ENCODE data around the gene SLC9C1.

The SLC9C1 gene

DNA sequence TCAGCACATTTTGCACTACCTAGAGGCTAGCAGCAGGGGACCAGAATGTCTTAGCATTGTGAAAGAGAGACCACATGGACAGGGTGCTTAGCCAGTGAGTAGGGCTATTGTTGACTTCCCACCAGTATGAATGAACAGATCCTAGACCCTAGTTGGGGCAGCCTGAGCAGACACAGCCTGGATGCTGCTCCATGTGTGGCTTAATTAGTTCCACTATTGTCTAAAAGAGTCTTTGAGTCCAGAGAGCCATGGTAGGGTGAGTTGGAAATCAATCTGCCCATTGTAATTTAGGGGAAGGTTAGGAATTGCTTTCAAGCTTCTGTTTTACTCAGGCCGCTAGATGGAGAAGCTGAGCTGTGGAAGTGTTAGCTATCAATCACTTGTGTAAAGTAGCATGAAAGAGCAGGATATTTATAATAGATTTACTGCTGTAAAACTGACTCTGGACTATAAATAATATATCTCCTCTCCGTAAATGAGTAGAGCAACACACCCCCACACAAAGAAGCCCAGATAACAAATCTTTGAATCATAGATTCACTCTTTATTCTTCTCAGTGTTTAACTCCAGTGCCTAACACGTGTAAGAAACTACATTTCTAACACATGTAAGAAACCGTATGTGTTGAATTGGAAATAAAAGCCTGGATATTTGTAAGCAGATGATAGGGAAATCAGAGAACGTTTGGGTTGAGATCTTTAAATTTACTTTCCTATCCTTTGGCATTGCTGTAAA, 156.9 kb downstream of the SLC9C1 start:
- ATAC-seq = peak; percentile 66
- TF ChIP-seq GLIS3 (CRISPR knock-in tag; IDR thresholded peaks at IDR 0.05) (no peak), ZFP30 (CRISPR knock-in tag; IDR thresholded peaks at IDR 0.05) (no peak), SNAI2 (CRISPR knock-in tag; IDR thresholded peaks at IDR 0.05) (no peak), PPARA (CRISPR knock-in tag; IDR thresholded peaks at IDR 0.05; ENCODE audit: borderline replicate concordance) (no peak), ZNF8 (CRISPR knock-in tag; IDR thresholded peaks at IDR 0.05) (no peak), ZFP3 (CRISPR knock-in tag; IDR thresholded peaks at IDR 0.05) (no peak), ZNF70 (CRISPR knock-in tag; IDR thresholded peaks at IDR 0.05) (no peak)
- TF ChIP-seq, protein P1, sequence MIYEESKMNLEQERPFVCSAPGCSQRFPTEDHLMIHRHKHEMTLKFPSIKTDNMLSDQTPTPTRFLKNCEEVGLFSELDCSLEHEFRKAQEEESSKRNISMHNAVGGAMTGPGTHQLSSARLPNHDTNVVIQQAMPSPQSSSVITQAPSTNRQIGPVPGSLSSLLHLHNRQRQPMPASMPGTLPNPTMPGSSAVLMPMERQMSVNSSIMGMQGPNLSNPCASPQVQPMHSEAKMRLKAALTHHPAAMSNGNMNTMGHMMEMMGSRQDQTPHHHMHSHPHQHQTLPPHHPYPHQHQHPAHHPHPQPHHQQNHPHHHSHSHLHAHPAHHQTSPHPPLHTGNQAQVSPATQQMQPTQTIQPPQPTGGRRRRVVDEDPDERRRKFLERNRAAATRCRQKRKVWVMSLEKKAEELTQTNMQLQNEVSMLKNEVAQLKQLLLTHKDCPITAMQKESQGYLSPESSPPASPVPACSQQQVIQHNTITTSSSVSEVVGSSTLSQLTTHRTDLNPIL (CRISPR knock-in tag; IDR thresholded peaks at IDR 0.05; ENCODE audit: low read depth) = no peak
- TF ChIP-seq, protein P2, sequence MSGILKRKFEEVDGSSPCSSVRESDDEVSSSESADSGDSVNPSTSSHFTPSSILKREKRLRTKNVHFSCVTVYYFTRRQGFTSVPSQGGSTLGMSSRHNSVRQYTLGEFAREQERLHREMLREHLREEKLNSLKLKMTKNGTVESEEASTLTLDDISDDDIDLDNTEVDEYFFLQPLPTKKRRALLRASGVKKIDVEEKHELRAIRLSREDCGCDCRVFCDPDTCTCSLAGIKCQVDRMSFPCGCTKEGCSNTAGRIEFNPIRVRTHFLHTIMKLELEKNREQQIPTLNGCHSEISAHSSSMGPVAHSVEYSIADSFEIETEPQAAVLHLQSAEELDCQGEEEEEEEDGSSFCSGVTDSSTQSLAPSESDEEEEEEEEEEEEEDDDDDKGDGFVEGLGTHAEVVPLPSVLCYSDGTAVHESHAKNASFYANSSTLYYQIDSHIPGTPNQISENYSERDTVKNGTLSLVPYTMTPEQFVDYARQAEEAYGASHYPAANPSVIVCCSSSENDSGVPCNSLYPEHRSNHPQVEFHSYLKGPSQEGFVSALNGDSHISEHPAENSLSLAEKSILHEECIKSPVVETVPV (CRISPR knock-in tag; IDR thresholded peaks at IDR 0.05) = no peak

DNA sequence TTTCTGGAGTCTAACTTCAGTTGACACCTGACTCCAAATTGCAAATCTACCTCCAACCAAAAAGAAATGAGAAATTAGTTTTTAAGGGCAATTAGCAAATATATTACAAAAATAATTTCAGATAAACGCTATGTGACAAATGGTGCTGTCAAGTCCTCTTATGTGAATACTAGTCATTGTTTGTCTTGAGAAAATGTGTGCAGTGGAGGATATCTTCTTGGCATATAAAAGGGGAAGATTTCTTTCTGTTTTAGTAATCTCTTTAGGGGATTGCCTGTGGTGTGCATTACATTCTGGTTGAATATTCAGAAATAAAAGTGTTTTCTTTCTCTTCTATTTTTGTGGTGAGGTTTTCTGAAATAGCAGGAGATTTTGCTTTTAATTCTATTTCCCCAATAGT, 158.0 kb downstream of the SLC9C1 start:
- no peak for ATAC-seq
- TF ChIP-seq SNAI2 (CRISPR knock-in tag; IDR thresholded peaks at IDR 0.05) (no peak), ESRRG (CRISPR knock-in tag; IDR thresholded peaks at IDR 0.05) (no peak), TOX (CRISPR knock-in tag; IDR thresholded peaks at IDR 0.05; ENCODE audit: borderline replicate concordance) (no peak), ZNF565 (CRISPR knock-in tag; conservative IDR thresholded peaks at IDR 0.05; ENCODE audit: low read depth) (no peak), TCF4 (CRISPR knock-in tag; IDR thresholded peaks at IDR 0.05; ENCODE audit: borderline replicate concordance) (no peak), OSR1 (CRISPR knock-in tag; IDR thresholded peaks at IDR 0.05) (no peak), ISL1 (CRISPR knock-in tag; IDR thresholded peaks at IDR 0.05) (no peak), ZC3H10 (CRISPR knock-in tag; IDR thresholded peaks at IDR 0.05) (no peak), ZFP3 (CRISPR knock-in tag; IDR thresholded peaks at IDR 0.05) (no peak), BACH2 (CRISPR knock-in tag; IDR thresholded peaks at IDR 0.05; ENCODE audit: borderline replicate concordance) (no peak), ZNF8 (CRISPR knock-in tag; IDR thresholded peaks at IDR 0.05) (no peak), CSDC2 (CRISPR knock-in tag; IDR thresholded peaks at IDR 0.05) (no peak), GLIS3 (CRISPR knock-in tag; IDR thresholded peaks at IDR 0.05) (no peak)
- TF ChIP-seq, protein P1 (CRISPR knock-in tag; IDR thresholded peaks at IDR 0.05; ENCODE audit: low read depth) = no peak
- TF ChIP-seq, protein P2 (CRISPR knock-in tag; IDR thresholded peaks at IDR 0.05) = no peak
- TF ChIP-seq, protein P3, sequence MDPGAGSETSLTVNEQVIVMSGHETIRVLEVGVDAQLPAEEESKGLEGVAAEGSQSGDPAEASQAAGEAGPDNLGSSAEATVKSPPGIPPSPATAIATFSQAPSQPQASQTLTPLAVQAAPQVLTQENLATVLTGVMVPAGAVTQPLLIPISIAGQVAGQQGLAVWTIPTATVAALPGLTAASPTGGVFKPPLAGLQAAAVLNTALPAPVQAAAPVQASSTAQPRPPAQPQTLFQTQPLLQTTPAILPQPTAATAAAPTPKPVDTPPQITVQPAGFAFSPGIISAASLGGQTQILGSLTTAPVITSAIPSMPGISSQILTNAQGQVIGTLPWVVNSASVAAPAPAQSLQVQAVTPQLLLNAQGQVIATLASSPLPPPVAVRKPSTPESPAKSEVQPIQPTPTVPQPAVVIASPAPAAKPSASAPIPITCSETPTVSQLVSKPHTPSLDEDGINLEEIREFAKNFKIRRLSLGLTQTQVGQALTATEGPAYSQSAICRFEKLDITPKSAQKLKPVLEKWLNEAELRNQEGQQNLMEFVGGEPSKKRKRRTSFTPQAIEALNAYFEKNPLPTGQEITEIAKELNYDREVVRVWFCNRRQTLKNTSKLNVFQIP (CRISPR knock-in tag; IDR thresholded peaks at IDR 0.05; ENCODE audit: borderline replicate concordance, low read depth) = no peak
- TF ChIP-seq, protein P4, sequence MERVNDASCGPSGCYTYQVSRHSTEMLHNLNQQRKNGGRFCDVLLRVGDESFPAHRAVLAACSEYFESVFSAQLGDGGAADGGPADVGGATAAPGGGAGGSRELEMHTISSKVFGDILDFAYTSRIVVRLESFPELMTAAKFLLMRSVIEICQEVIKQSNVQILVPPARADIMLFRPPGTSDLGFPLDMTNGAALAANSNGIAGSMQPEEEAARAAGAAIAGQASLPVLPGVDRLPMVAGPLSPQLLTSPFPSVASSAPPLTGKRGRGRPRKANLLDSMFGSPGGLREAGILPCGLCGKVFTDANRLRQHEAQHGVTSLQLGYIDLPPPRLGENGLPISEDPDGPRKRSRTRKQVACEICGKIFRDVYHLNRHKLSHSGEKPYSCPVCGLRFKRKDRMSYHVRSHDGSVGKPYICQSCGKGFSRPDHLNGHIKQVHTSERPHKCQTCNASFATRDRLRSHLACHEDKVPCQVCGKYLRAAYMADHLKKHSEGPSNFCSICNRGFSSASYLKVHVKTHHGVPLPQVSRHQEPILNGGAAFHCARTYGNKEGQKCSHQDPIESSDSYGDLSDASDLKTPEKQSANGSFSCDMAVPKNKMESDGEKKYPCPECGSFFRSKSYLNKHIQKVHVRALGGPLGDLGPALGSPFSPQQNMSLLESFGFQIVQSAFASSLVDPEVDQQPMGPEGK (CRISPR knock-in tag; IDR thresholded peaks at IDR 0.05; ENCODE audit: borderline replicate concordance) = no peak

Data from SK-N-SH treated with all-trans-retinoic acid at 6 μM for 48 hours (cell line).